K562 (cell line): ENCODE measurements around the gene ADPRH. TPM values are rescaled to one million over a fixed set of nuclear protein-coding genes. Genes with fewer than 3 reads are reported as not detected.

ENCODE experiments used
- ATAC-seq: fragments of 200-7000 bp; cut with Tn5 transposase; 3 replicates; pipeline ENCODE4 v1.9.1; 2020; ENCODE audit warnings: moderate library complexity
- BruUV-seq: library from RNA; stranded (reverse); fragments of 400-500 nt; replicated peaks from 2 replicates; lab custom pipeline; 2021; lab: Mats Ljungman, UMichigan
- CTCF ChIA-PET: fragments of 300-600 bp; formaldehyde crosslinking; extraction: SDS; loops from one replicate; lab custom pipeline; 2021; ENCODE audit warnings: low intra/inter-chr PET ratio; lab: Yijun Ruan, JAX
- POLR2A ChIA-PET: fragments of 300-600, 350-650 bp; sonication (Branson Sonifier 250); formaldehyde crosslinking; extraction: SDS; loops from one replicate; lab custom pipeline; 2021; ENCODE audit warnings: antibody characterized with exemption, inconsistent platforms; lab: Yijun Ruan, JAX
- DNase-seq, 4 experiments: peaks; one replicate each; pipeline versions ENCODE4 v3.0.0 to v3.0.0-alpha.2; 2011 to 2018; ENCODE audit warnings: low spot score in 3 of 4, mixed read lengths in 3 of 4; ENCODE audit errors: extremely low read depth in 1 of 4
- FAIRE-seq: peaks from 2 replicates; lab custom pipeline; 2011; peaks lifted over from hg19 to GRCh38; lab: Jason Lieb, UNC
- H2AFZ ChIP-seq: 2 replicates; pipeline ENCODE4 v1.6.0; 2011; ENCODE audit warnings: low read depth, low read length, control low read depth, inconsistent platforms
- H3K27ac ChIP-seq: fragments of 200-600 bp; 3 replicates; pipeline ENCODE4 v1.8.0; 2011; ENCODE audit warnings: low read depth, mild to moderate bottlenecking, control low read depth, inconsistent platforms, low read length, moderate library complexity, mixed read lengths; ENCODE audit errors: extremely low read depth
- H3K27me3 ChIP-seq, 2 experiments: fragments of 300-600 bp in 1 of 2; 2 replicates in 1 of 2; 3 replicates in 1 of 2; pipeline versions ENCODE4 v1.6.0 to v1.8.0; 2011; ENCODE audit warnings: inconsistent platforms in 2 of 2, low read length in 2 of 2, mild to moderate bottlenecking in 1 of 2, mixed read lengths in 1 of 2, moderate library complexity in 1 of 2; ENCODE audit not compliant: control insufficient read depth in 2 of 2, insufficient read depth in 2 of 2
- H3K36me3 ChIP-seq: fragments of 300-600 bp; 3 replicates; pipeline ENCODE4 v1.8.0; 2011; ENCODE audit warnings: mild to moderate bottlenecking, low read length, inconsistent platforms; ENCODE audit not compliant: control insufficient read depth, insufficient read depth
- H3K4me1 ChIP-seq, 2 experiments: fragments of 200-600 bp in 1 of 2; replicated peaks in 1 of 2; 2 replicates in 1 of 2; 3 replicates in 1 of 2; pipeline versions ENCODE4 v1.5.1 to v1.8.0; 2011; ENCODE audit warnings: inconsistent platforms in 2 of 2, low read length in 2 of 2, mild to moderate bottlenecking in 1 of 2, mixed read lengths in 1 of 2, moderate library complexity in 1 of 2; ENCODE audit not compliant: control insufficient read depth in 2 of 2, insufficient read depth in 2 of 2
- H3K4me2 ChIP-seq: 2 replicates; pipeline ENCODE4 v1.6.1; 2011; ENCODE audit warnings: low read length, control low read depth, inconsistent platforms, mixed read lengths; ENCODE audit not compliant: insufficient read depth
- H3K4me3 ChIP-seq: fragments of 200-600 bp; sonication (generic), shearing (Covaris generic); 2 replicates; pipeline ENCODE4 v1.5.1; 2016; ENCODE audit warnings: control low read depth, inconsistent platforms
- H3K79me2 ChIP-seq: fragments of 200-600 bp; 3 replicates; pipeline ENCODE4 v1.8.0; 2011; ENCODE audit warnings: low read length, inconsistent platforms; ENCODE audit not compliant: control insufficient read depth, insufficient read depth
- H3K9ac ChIP-seq, 2 experiments: 2 replicates each; pipeline versions ENCODE4 v1.6.0 to v1.6.1; 2011; ENCODE audit warnings: low read depth in 2 of 2, low read length in 2 of 2, control low read depth in 1 of 2, inconsistent platforms in 1 of 2, mild to moderate bottlenecking in 1 of 2, mixed read lengths in 1 of 2; ENCODE audit not compliant: insufficient read depth in 1 of 2
- H3K9me1 ChIP-seq: one replicate; pipeline ENCODE4 v1.6.0; 2011; ENCODE audit warnings: inconsistent platforms, mild to moderate bottlenecking, low read length, moderate library complexity; ENCODE audit not compliant: control insufficient read depth, insufficient read depth
- H3K9me3 ChIP-seq: replicated peaks from 2 replicates; pipeline ENCODE4 v1.5.1; 2011; ENCODE audit warnings: low read depth, low read length, inconsistent platforms; ENCODE audit not compliant: control insufficient read depth, insufficient read depth
- H4K20me1 ChIP-seq: replicated peaks from 2 replicates; pipeline ENCODE4 v1.6.1; 2011; ENCODE audit warnings: low read length, inconsistent platforms, mixed read lengths; ENCODE audit not compliant: control insufficient read depth, insufficient read depth
- AFF1 ChIP-seq, 2 experiments: fragments of 450-650 bp; IDR thresholded peaks; 2 replicates each; pipeline ENCODE4 v1.6.1; 2018; ENCODE audit warnings: mild to moderate bottlenecking in 2 of 2, low read depth in 1 of 2; ENCODE audit not compliant: partially characterized antibody in 2 of 2
- CHD4 ChIP-seq: fragments of 200-600 bp; sonication (generic); IDR thresholded peaks from 3 replicates; pipeline ENCODE4 v1.6.1; 2012; ENCODE audit warnings: low read depth, mild to moderate bottlenecking, mixed read lengths, low read length, inconsistent platforms; ENCODE audit not compliant: insufficient read depth, insufficient replicate concordance, poor library complexity, severe bottlenecking
- EWSR1 ChIP-seq: fragments of 450-650 bp; IDR thresholded peaks from 2 replicates; pipeline ENCODE4 v1.6.1; 2018; ENCODE audit warnings: borderline replicate concordance, mild to moderate bottlenecking, low read depth, moderate library complexity; ENCODE audit not compliant: partially characterized antibody
- HEY1 ChIP-seq: fragments of 250-450 bp; sonication (Bioruptor Pico); IDR thresholded peaks from 2 replicates; pipeline ENCODE4 v1.5.0; 2020; ENCODE audit warnings: mild to moderate bottlenecking, moderate library complexity, borderline replicate concordance
- LCOR ChIP-seq: sonication (generic); formaldehyde crosslinking; IDR thresholded peaks from 2 replicates; pipeline ENCODE4 v1.8.0; 2022; ENCODE audit warnings: mild to moderate bottlenecking, missing genetic modification reagents
- NFXL1 ChIP-seq: fragments of 450-650 bp; formaldehyde crosslinking; IDR thresholded peaks from 2 replicates; pipeline ENCODE4 v1.4.0; 2021; ENCODE audit warnings: mild to moderate bottlenecking
- ZNF311 ChIP-seq: fragments of 250-450 bp; sonication (Bioruptor Pico); IDR thresholded peaks from 2 replicates; pipeline ENCODE4 v1.4.0; 2020; ENCODE audit warnings: mild to moderate bottlenecking, moderate library complexity
- WGBS: fragments of 100-300 bp; shearing (Covaris generic); methylation state at CpG from one replicate; pipeline ENCODE4 v1.1.6; 2016; ENCODE audit warnings: low coverage, mixed read lengths; ENCODE audit not compliant: insufficient coverage; ENCODE audit errors: missing lambda C conversion rate; 5-methylcytosine and 5-hydroxymethylcytosine counted together
- in situ Hi-C: fragments of 300-500 bp; cut with MboI; formaldehyde crosslinking; loops from 4 replicates; pipeline ENCODE4 v1.15.0; 2018; ENCODE audit warnings: inconsistent platforms, mixed read lengths
- intact Hi-C: fragments of 100-400 bp; cut with micrococcal nuclease; formaldehyde crosslinking; loops from 2 replicates; pipeline ENCODE4 v1.14.2; 2022
- polyA plus RNA-seq, 8 experiments: library from polyadenylated mRNA; depleted of rRNA in 4 of 8; stranded (reverse) in 5 of 8; unstranded in 3 of 8; fragments of >200 nt; fragmentation: Nextera tagmentation in 2 of 8; fragmentation: Illumina TruSeq in 1 of 8; extraction: Ambion mirVana in 2 of 8; extraction: Trizol in 1 of 8; gene quantifications; 2 replicates each; pipeline versions ENCODE4 v1.2.1 to v1.2.3, GENCODE V29; 2011 to 2014; ENCODE audit warnings: inconsistent platforms in 1 of 8, missing spikeins in 1 of 8
- total RNA-seq, 7 experiments: library from RNA; depleted of rRNA in 6 of 7; stranded (reverse); fragments of >200 nt in 6 of 7; fragmentation: Illumina TruSeq in 2 of 7; extraction: Trizol in 2 of 7; gene quantifications; 2 replicates each; pipeline versions ENCODE4 v1.2.1 to v1.2.3, GENCODE V29; 2011 to 2021; ENCODE audit warnings: low replicate concordance in 1 of 7

Gene ADPRH
- total and polyA plus RNA-seq, 9 of the 15 experiments (the other 6 are each of a cell fraction or from before 2014, with no cell fraction given) = 0.01 to 1.4 (median 0.65) TPM

DNA sequence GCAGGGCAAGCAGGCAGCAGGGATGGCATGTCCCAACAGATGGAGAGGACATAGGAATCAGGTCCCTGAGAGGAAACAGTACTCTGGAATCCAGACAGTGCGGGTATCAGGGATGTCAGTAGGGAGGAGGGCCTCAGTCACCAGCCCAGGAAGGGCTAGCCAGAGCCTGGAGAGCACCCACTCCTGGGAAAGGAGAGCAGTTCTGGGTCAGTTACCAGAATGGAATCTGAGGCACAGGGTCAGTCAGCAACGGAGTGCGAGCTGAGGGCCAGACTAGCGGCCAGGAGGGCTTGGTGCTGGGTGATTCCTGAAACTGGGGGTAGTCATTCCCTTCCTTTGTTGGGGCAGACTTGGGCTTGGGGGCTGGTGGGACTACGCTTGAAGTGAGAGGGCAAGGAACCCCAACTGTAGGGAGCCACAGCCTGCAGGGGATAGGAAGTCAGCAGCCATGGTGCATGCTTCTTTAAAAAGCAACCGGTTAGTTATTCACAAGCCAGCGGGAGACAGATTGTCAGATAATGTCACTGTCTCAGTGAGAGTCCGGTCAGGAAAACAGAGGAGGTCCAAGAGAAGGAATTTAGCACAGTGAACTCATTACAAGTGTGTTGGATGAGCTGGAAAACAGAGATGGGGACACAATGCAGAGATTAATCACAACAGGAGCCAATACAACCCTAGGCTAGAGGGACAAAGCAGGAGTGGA lies 46.3 kb downstream of the ADPRH start (continued):
- TF ChIP-seq EWSR1 = no peak
- no peak for TF ChIP-seq HEY1
- no peak for TF ChIP-seq AFF1 (IDR thresholded peaks at IDR 0.05; ENCODE audit: low read depth in 1 of 2, partially characterized antibody in 2 of 2)
- TF ChIP-seq LCOR = no peak

- 60% methylated on average over 1 of the region's 1 CpG for WGBS
- no peak overlapping the region for H3K27ac ChIP-seq
- peak; percentile 17; the same call in 1 of the 3 replicates for ATAC-seq
- H3K4me2 ChIP-seq = no peak overlapping the region
- no peaks in the 10 kb centered on the region for H4K20me1 ChIP-seq
- no peak for FAIRE-seq
- no peaks in the 10 kb centered on the region for H3K9me1 ChIP-seq
- H2AFZ ChIP-seq = no peak overlapping the region; the same call in 1 of the 2 replicates
- peak overlapping the region in 1 of 2 experiments; percentile 48; a peak in 1 of 4 replicates for H3K9ac ChIP-seq
- peaks cover 0 to 7% of the 10 kb centered on the region in 2 experiments; a peak in 3 of 5 replicates for H3K4me1 ChIP-seq
- TF ChIP-seq CHD4 = no peak
- no peak for TF ChIP-seq NFXL1
- TF ChIP-seq ZNF311 = no peak
- CTCF ChIA-PET = no interaction called here
- no peaks in the 10 kb centered on the region for H3K79me2 ChIP-seq
- no peak overlapping the region for H3K4me3 ChIP-seq
- DNase-seq = no peak
- no peaks in the 10 kb centered on the region for H3K36me3 ChIP-seq
- no TSS peak for BruUV-seq
- intact Hi-C loops (no loop called here), in situ Hi-C loops (no loop called here)
- H3K27me3 ChIP-seq = no peaks in the 10 kb centered on the region
- no peaks in the 10 kb centered on the region for H3K9me3 ChIP-seq
- POLR2A ChIA-PET = interaction anchor here (0.6 kb wide), 1 partner anchor 10 kb away, joined by 3 read pairs; no protein-coding TSS in a partner anchor
Observed at GRCh38 chr3:119626196-119626595, 46.9 kb downstream of the ADPRH start.
